Stimulated activated naive CD8-positive, alpha-beta T cell treated with anti-CD3 and anti-CD28 coated beads, Interleukin-15, amount 100 ng/mL, for 72 hours (primary cell): ENCODE measurements around the gene ABCC2.
A peak's percentile ranks its signal among the peaks of the same experiment; 100 is the strongest.

Source experiments
- ATAC-seq: fragments of 150-1000 bp; cut with Tn5 transposase; 2 replicates; pipeline ENCODE4 v1.10.0; 2021; ENCODE audit warnings: mild to moderate bottlenecking, moderate library complexity
- DNase-seq, 2 donors: peaks; one replicate each; pipeline ENCODE4 v3.0.0; 2021 to 2022
- H3K27ac Mint-ChIP-seq, 2 donors: one replicate each; pipeline ENCODE4 v1.8.0; 2022; ENCODE audit warnings: mild to moderate bottlenecking in 2 of 2, mixed read lengths in 2 of 2, moderate library complexity in 2 of 2
- H3K27me3 Mint-ChIP-seq: one replicate; pipeline ENCODE4 v1.8.0; 2022; ENCODE audit warnings: mixed read lengths
- H3K4me1 Mint-ChIP-seq: one replicate; pipeline ENCODE4 v1.8.0; 2022; ENCODE audit warnings: mild to moderate bottlenecking, mixed read lengths
- H3K4me3 Mint-ChIP-seq, 2 donors: one replicate each; pipeline ENCODE4 v1.8.0; 2022; ENCODE audit warnings: mild to moderate bottlenecking in 2 of 2, mixed read lengths in 2 of 2, moderate library complexity in 1 of 2
- H3K9me3 Mint-ChIP-seq, 2 donors: one replicate each; pipeline ENCODE4 v1.8.0; 2022; ENCODE audit warnings: mixed read lengths in 2 of 2

Gene ABCC2

GRCh38 chr10:99787782-99788445 lies 5.5 kb downstream of the ABCC2 start:
- H3K27ac Mint-ChIP-seq: peak overlapping the region in 1 of 2 donors; percentile 65
- no peaks in the 10 kb centered on the region for H3K9me3 Mint-ChIP-seq
- no peak for ATAC-seq
- H3K4me3 Mint-ChIP-seq: no peak overlapping the region
- no peaks in the 10 kb centered on the region for H3K27me3 Mint-ChIP-seq
- H3K4me1 Mint-ChIP-seq: no peaks in the 10 kb centered on the region
- DNase-seq: no peak

- ATAC-seq: no peak
- H3K27ac Mint-ChIP-seq: no peak overlapping the region
- DNase-seq: no peak
- H3K4me3 Mint-ChIP-seq: no peak overlapping the region
- H3K4me1 Mint-ChIP-seq: no peaks in the 10 kb centered on the region
- no peaks in the 10 kb centered on the region for H3K27me3 Mint-ChIP-seq
- H3K9me3 Mint-ChIP-seq: no peaks in the 10 kb centered on the region
These were observed 6.3 kb downstream of the ABCC2 start for GRCh38 chr10:99788598-99789256.

- DNase-seq (no peak), ATAC-seq (no peak)
- H3K27ac Mint-ChIP-seq: peak overlapping the region in 1 of 2 donors; percentile 28
- H3K4me3 Mint-ChIP-seq: no peak overlapping the region
- no peaks in the 10 kb centered on the region for H3K27me3 Mint-ChIP-seq
- no peaks in the 10 kb centered on the region for H3K9me3 Mint-ChIP-seq
- no peaks in the 10 kb centered on the region for H3K4me1 Mint-ChIP-seq
These were observed 9.4 kb downstream of the ABCC2 start for GRCh38 chr10:99791831-99792230.

- ATAC-seq: no peak
- Mint-ChIP-seq H3K27ac (no peak overlapping the region), H3K27me3 (no peaks in the 10 kb centered on the region), H3K4me3 (no peak overlapping the region), H3K4me1 (no peaks in the 10 kb centered on the region), H3K9me3 (no peaks in the 10 kb centered on the region)
- no peak for DNase-seq
These were observed 11.4 kb downstream of the ABCC2 start for GRCh38 chr10:99793819-99794218.

- no peaks in the 10 kb centered on the region for H3K9me3 Mint-ChIP-seq
- no peak for ATAC-seq
These were observed 14.5 kb downstream of the ABCC2 start for GRCh38 chr10:99796928-99797327.

GRCh38 chr10:99798031-99798430 lies 15.6 kb downstream of the ABCC2 start:
- Mint-ChIP-seq H3K27ac (no peak overlapping the region), H3K9me3 (no peaks in the 10 kb centered on the region), H3K27me3 (no peaks in the 10 kb centered on the region), H3K4me1 (no peaks in the 10 kb centered on the region), H3K4me3 (no peak overlapping the region)
- ATAC-seq: no peak
- no peak for DNase-seq

More at GRCh38 chr10:99796928-99797327, 14.5 kb downstream of the ABCC2 start:
- DNase-seq: no peak
- Mint-ChIP-seq H3K4me1 (no peaks in the 10 kb centered on the region), H3K27me3 (no peaks in the 10 kb centered on the region), H3K4me3 (no peak overlapping the region), H3K27ac (no peak overlapping the region)

GRCh38 chr10:99798920-99799319 lies 16.5 kb downstream of the ABCC2 start:
- DNase-seq (no peak), ATAC-seq (no peak)
- Mint-ChIP-seq H3K9me3 (no peaks in the 10 kb centered on the region), H3K4me3 (no peak overlapping the region), H3K27ac (no peak overlapping the region), H3K4me1 (no peaks in the 10 kb centered on the region), H3K27me3 (no peaks in the 10 kb centered on the region)

- H3K4me1 Mint-ChIP-seq: no peaks in the 10 kb centered on the region
- ATAC-seq (no peak), DNase-seq (no peak)
- H3K9me3 Mint-ChIP-seq: no peaks in the 10 kb centered on the region
- no peak overlapping the region for H3K27ac Mint-ChIP-seq
- no peaks in the 10 kb centered on the region for H3K27me3 Mint-ChIP-seq
- H3K4me3 Mint-ChIP-seq: no peak overlapping the region
These were observed 17.2 kb downstream of the ABCC2 start for GRCh38 chr10:99799613-99800012.

- Mint-ChIP-seq H3K4me1 (no peaks in the 10 kb centered on the region), H3K4me3 (no peak overlapping the region), H3K27ac (no peak overlapping the region), H3K27me3 (no peaks in the 10 kb centered on the region), H3K9me3 (no peaks in the 10 kb centered on the region)
- ATAC-seq (no peak), DNase-seq (no peak)
These were observed 22.0 kb downstream of the ABCC2 start for GRCh38 chr10:99804471-99804870.

- Mint-ChIP-seq H3K4me1 (no peaks in the 10 kb centered on the region), H3K9me3 (no peaks in the 10 kb centered on the region), H3K27ac (no peak overlapping the region), H3K27me3 (no peaks in the 10 kb centered on the region), H3K4me3 (no peak overlapping the region)
- DNase-seq: no peak
- no peak for ATAC-seq
These were observed 22.8 kb downstream of the ABCC2 start for GRCh38 chr10:99805190-99805589.

- no peak for DNase-seq
- no peak for ATAC-seq
- no peak overlapping the region for H3K27ac Mint-ChIP-seq
- no peak overlapping the region for H3K4me3 Mint-ChIP-seq
- no peaks in the 10 kb centered on the region for H3K27me3 Mint-ChIP-seq
- no peaks in the 10 kb centered on the region for H3K9me3 Mint-ChIP-seq
- H3K4me1 Mint-ChIP-seq: no peaks in the 10 kb centered on the region
These were observed 23.7 kb downstream of the ABCC2 start for GRCh38 chr10:99806091-99806490.

GRCh38 chr10:99807786-99808185 lies 25.3 kb downstream of the ABCC2 start:
- no peak for DNase-seq
- Mint-ChIP-seq H3K9me3 (no peaks in the 10 kb centered on the region), H3K27me3 (no peaks in the 10 kb centered on the region), H3K4me1 (no peaks in the 10 kb centered on the region), H3K4me3 (no peak overlapping the region), H3K27ac (no peak overlapping the region)
- no peak for ATAC-seq

- no peak for ATAC-seq
- no peak for DNase-seq
- H3K9me3 Mint-ChIP-seq: no peaks in the 10 kb centered on the region
- no peaks in the 10 kb centered on the region for H3K4me1 Mint-ChIP-seq
- no peak overlapping the region for H3K4me3 Mint-ChIP-seq
- no peak overlapping the region for H3K27ac Mint-ChIP-seq
- no peaks in the 10 kb centered on the region for H3K27me3 Mint-ChIP-seq
These were observed 25.8 kb downstream of the ABCC2 start for GRCh38 chr10:99808270-99808669.

GRCh38 chr10:99809481-99809880 lies 27.0 kb downstream of the ABCC2 start:
- H3K4me1 Mint-ChIP-seq: no peaks in the 10 kb centered on the region
- no peak overlapping the region for H3K4me3 Mint-ChIP-seq
- no peaks in the 10 kb centered on the region for H3K27me3 Mint-ChIP-seq
- H3K9me3 Mint-ChIP-seq: no peaks in the 10 kb centered on the region
- no peak overlapping the region for H3K27ac Mint-ChIP-seq
- DNase-seq (no peak), ATAC-seq (no peak)

- no peak for DNase-seq
- H3K9me3 Mint-ChIP-seq: no peaks in the 10 kb centered on the region
- no peaks in the 10 kb centered on the region for H3K4me1 Mint-ChIP-seq
- H3K4me3 Mint-ChIP-seq: no peak overlapping the region
- no peak overlapping the region for H3K27ac Mint-ChIP-seq
- no peaks in the 10 kb centered on the region for H3K27me3 Mint-ChIP-seq
- no peak for ATAC-seq
These were observed 27.6 kb downstream of the ABCC2 start for GRCh38 chr10:99809931-99810615.

GRCh38 chr10:99812177-99812576 lies 29.7 kb downstream of the ABCC2 start:
- no peaks in the 10 kb centered on the region for H3K9me3 Mint-ChIP-seq
- no peaks in the 10 kb centered on the region for H3K4me1 Mint-ChIP-seq
- DNase-seq: no peak
- H3K27me3 Mint-ChIP-seq: no peaks in the 10 kb centered on the region
- no peak overlapping the region for H3K4me3 Mint-ChIP-seq
- H3K27ac Mint-ChIP-seq: peak overlapping the region in 1 of 2 donors; percentile 81
- ATAC-seq: no peak
